Psoas muscle (tissue), 8 donors: ENCODE results near the gene HOXB8. TPM values are rescaled to one million over a fixed set of nuclear protein-coding genes. Genes with fewer than 3 reads are reported as not detected.

Experiments used
- ATAC-seq, 4 donors: fragments of 200-7000 bp; cut with Tn5 transposase; one replicate each; pipeline ENCODE4 v1.9.1; 2020; ENCODE audit warnings: moderate library complexity in 3 of 4, mild to moderate bottlenecking in 2 of 4
- DNase-seq, 2 donors: peaks; one replicate each; pipeline ENCODE4 v3.0.0-alpha.2; 2020
- H3K27ac ChIP-seq: fragments of 200-600 bp; one replicate; pipeline ENCODE4 v1.8.0; 2022
- H3K27me3 ChIP-seq, 3 donors: fragments of 200-600 bp in 1 of 3; one replicate each; pipeline versions ENCODE4 v1.6.1 to v1.8.0; 2013 to 2022; ENCODE audit warnings: low read length in 2 of 3, mild to moderate bottlenecking in 2 of 3, moderate library complexity in 1 of 3; ENCODE audit not compliant: insufficient read depth in 3 of 3
- H3K36me3 ChIP-seq, 2 donors: fragments of 200-600 bp in 1 of 2; one replicate each; pipeline versions ENCODE4 v1.6.1 to v1.8.0; 2013 to 2022; ENCODE audit warnings: low read depth in 1 of 2, mild to moderate bottlenecking in 1 of 2, moderate library complexity in 1 of 2; ENCODE audit not compliant: insufficient read depth in 1 of 2
- H3K4me1 ChIP-seq: fragments of 200-600 bp; one replicate; pipeline ENCODE4 v1.8.0; 2022
- H3K4me3 ChIP-seq: fragments of 200-600 bp; one replicate; pipeline ENCODE4 v1.8.0; 2022; ENCODE audit warnings: mild to moderate bottlenecking
- H3K9me3 ChIP-seq: fragments of 200-600 bp; one replicate; pipeline ENCODE4 v1.8.0; 2022
- WGBS, 3 donors: extraction: QIAGEN DNeasy Blood & Tissue Kit; methylation state at CpG; one replicate each; pipeline versions ENCODE4 v1.1.6 to v1.1.7; 2013; 5-methylcytosine and 5-hydroxymethylcytosine counted together
- intact Hi-C, 2 donors: fragments of 100-400 bp; cut with DNase I; formaldehyde crosslinking; loops; one replicate each; pipeline versions ENCODE4 v1.11.0 to v1.14.2; 2022
- polyA plus RNA-seq, 3 donors: library from polyadenylated mRNA; stranded (reverse); fragments of 200-250 nt; gene quantifications; one replicate each; pipeline ENCODE4 v1.2.3, GENCODE V29; 2013
- total RNA-seq, 4 donors: library from RNA; stranded (reverse); fragmentation: NEBNext Ultra II Directional in 2 of 4; extraction: Animal tissue kit (Norgen Biotek cat#: 25700) in 2 of 4; gene quantifications; one replicate each; pipeline versions ENCODE4 v1.2.1 to v1.2.4, GENCODE V29; 2021 to 2023
- TF ChIP-seq, protein P1 (sequence below): fragments of 200-600 bp; IDR thresholded peaks from one replicate; pipeline ENCODE4 v1.8.0; 2022; ENCODE audit warnings: antibody characterized with exemption
- donor health status: healthy with polysubstance abuse.
- donor health status: DM: no; HTN: no; CAD: no; lungs with moderate emphysema.
- donor health status: Bipolar disorder and iron deficiency.
- donor health status: healthy.
- donor health status: DM: yes; HTN: yes; CAD: no.
- donor health status: DM: no; HTN: no; CAD: no.
- donor health status: DM: no; HTN: no; CAD: no.
- donor health status: DM: yes; HTN: yes; CAD: no.

HOXB8 gene
- total and polyA plus RNA-seq, 7 donors = 0.05 to 0.10 (median 0.08) TPM; not detected in 4

DNA sequence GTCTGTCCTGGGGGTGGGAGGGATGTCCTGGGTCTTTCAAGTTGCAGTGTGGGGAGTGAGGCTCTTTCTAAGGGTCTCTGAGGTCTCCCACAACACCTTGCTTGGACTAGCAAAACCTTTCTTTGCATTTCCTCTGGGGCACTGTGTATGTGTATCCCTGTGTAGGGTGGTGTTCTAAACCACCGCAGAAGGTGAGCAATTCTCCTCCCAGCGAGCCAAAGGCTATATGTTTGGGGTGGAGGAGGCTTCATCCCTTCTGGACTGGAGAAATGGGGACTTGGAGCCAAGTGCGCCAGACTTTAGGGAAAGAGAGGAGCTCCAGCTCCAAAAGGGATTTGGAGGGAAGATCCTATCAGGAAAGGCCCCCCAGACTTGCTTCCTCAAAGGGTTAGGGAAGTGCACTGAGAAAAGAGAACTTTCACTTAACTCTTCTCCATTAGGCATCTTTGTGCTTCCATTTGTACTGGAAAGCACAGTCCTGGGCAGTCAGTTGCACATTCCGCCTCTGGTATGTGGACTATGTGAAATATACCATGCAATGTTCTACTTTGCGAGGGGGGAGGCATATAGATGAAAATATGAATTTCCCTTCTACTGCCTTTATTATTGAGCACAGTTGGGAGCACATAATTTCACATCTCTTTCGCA is 29.9 kb upstream of the HOXB8 start:
- 47 to 53% (median 50%) methylated on average over 6 of the region's 6 CpGs for WGBS, 3 donors
- no peaks in the 10 kb centered on the region for H3K36me3 ChIP-seq
- no peaks in the 10 kb centered on the region for H3K4me1 ChIP-seq
- H3K27me3 ChIP-seq = peaks cover 10 to 99% (median 43%) of the 10 kb centered on the region in 3 donors
- H3K4me3 ChIP-seq = no peak overlapping the region
- DNase-seq = no peak
- H3K27ac ChIP-seq = no peak overlapping the region
- intact Hi-C loops = no loop called here
- ATAC-seq = no peak
- TF ChIP-seq, protein P1, sequence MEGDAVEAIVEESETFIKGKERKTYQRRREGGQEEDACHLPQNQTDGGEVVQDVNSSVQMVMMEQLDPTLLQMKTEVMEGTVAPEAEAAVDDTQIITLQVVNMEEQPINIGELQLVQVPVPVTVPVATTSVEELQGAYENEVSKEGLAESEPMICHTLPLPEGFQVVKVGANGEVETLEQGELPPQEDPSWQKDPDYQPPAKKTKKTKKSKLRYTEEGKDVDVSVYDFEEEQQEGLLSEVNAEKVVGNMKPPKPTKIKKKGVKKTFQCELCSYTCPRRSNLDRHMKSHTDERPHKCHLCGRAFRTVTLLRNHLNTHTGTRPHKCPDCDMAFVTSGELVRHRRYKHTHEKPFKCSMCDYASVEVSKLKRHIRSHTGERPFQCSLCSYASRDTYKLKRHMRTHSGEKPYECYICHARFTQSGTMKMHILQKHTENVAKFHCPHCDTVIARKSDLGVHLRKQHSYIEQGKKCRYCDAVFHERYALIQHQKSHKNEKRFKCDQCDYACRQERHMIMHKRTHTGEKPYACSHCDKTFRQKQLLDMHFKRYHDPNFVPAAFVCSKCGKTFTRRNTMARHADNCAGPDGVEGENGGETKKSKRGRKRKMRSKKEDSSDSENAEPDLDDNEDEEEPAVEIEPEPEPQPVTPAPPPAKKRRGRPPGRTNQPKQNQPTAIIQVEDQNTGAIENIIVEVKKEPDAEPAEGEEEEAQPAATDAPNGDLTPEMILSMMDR = no peak
- no peaks in the 10 kb centered on the region for H3K9me3 ChIP-seq

DNA sequence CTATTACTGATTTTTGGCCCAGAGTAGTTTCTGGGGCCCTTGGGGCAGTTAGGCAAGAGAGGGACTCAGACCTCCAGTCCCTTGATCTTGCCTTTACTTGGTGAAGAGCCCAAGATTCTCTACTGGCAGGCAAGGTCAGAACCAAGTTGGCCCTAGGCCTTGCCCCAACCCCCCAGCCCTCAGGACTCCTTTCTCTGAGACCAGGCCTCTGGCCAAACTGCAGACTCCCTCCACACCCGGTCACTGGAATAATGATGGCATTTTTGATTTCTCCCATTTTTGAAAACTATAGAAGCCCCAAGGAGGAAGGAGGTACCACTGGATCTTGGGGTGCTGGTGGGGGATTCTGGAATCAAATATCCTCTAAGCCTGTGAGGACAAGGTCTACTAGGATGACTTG is 29.1 kb upstream of the HOXB8 start:
- no peaks in the 10 kb centered on the region for H3K9me3 ChIP-seq
- intact Hi-C loops = no loop called here

DNA sequence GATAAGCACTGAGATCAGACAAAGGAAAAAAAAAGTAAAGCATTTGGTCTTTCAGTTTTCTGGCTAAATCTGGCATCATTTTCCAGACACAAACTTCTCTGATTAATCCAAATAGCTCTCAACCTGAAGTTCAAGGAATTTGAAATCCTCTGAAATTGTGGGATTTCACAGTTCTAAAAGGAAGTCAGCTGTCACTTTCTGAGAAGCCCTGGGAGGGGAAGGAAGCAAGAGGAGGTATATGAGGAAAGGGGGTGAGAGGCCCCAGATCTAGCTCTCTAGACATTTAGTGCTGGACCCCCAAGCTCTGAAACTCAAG is 28.6 kb upstream of the HOXB8 start:
- Histone ChIP-seq H3K27me3 (peaks cover 6 to 100% (median 43%) of the 10 kb centered on the region in 3 donors), H3K36me3 (no peaks in the 10 kb centered on the region), H3K4me3 (no peak overlapping the region), H3K9me3 (no peaks in the 10 kb centered on the region), H3K4me1 (no peaks in the 10 kb centered on the region), H3K27ac (no peak overlapping the region)
- TF ChIP-seq, protein P1 = no peak
- DNase-seq = no peak
- ATAC-seq = no peak
- intact Hi-C loops = no loop called here

More for the DNA sequence above, 29.1 kb upstream of the HOXB8 start:
- Histone ChIP-seq H3K36me3 (no peaks in the 10 kb centered on the region), H3K4me3 (no peak overlapping the region), H3K4me1 (no peaks in the 10 kb centered on the region), H3K27ac (no peak overlapping the region), H3K27me3 (peaks cover 8 to 100% (median 43%) of the 10 kb centered on the region in 3 donors)
- TF ChIP-seq, protein P1 = no peak
- no peak for DNase-seq
- 94 to 100% (median 100%) methylated on average over 1 of the region's 1 CpG for WGBS, 3 donors
- no peak for ATAC-seq

DNA sequence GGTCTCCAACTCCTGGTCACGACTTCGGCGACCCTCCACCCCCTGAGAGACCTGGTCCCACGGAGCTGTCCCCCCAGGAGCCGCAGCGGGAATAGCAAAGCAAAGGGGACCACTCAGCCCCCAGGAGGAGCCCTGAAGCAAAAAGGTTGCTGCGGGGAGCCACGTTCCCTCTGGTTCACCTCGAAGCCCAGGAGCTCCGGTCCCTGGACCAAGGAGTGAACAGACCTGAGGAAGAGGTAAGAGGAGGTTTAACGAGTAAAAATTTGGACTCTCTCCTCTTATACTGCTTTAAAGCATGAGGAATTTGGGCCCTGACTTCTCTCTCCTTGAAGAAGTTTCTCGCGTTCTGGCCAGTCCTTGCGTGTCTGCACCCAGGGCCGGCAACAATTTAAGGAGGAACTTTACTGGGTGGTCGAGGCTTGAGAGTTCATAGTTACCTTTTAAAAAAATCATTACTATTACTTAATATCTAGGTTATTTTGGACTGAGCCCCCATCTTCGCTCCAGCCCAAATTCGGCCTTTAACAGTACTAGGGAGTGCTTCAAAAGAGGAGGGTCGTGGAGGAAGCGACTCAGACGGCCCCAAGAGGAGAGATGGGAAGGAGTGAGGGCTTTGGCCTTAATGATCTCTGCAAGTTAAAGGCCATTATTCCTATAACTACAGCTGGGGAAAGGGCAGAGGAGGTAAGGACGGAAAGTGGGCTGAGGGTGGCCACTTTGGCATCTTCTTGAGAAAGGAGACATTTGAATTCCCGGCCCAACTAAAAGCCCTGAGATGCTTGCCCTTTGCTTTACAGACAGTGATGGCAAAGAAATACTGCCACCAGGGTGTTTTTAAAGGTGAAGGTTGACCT is 28.0 kb upstream of the HOXB8 start:
- TF ChIP-seq, protein P1 = no peak
- H3K9me3 ChIP-seq = no peaks in the 10 kb centered on the region
- H3K4me1 ChIP-seq = no peaks in the 10 kb centered on the region
- WGBS, 3 donors = 46 to 47% (median 46%) methylated on average over 23 of the region's 23 CpGs
- no peaks in the 10 kb centered on the region for H3K36me3 ChIP-seq
- ATAC-seq = no peak
- intact Hi-C loops = no loop called here
- no peak overlapping the region for H3K4me3 ChIP-seq
- H3K27ac ChIP-seq = no peak overlapping the region
- no peak for DNase-seq
- H3K27me3 ChIP-seq = peaks cover 6 to 100% (median 43%) of the 10 kb centered on the region in 3 donors
